ENCODE measurements around the gene MGLL. TPM values are rescaled to one million over a fixed set of nuclear protein-coding genes. Genes with fewer than 3 reads are reported as not detected.

The MGLL gene
- total and polyA plus RNA-seq, 10 donors: 11.0 to 134 (median 80.7) TPM

- intact Hi-C loops (cut with DNase I; ENCODE audit: low total_unique reads): no loop called here
- Histone ChIP-seq H3K27me3 (replicated peaks in 1 of 7) (no peaks in the 10 kb centered on the region), H3K9me3 (no peaks in the 10 kb centered on the region), H3K4me3 (no peak overlapping the region), H3K27ac (no peak overlapping the region), H3K4me1 (peaks cover 0 to 36% (median 16%) of the 10 kb centered on the region in 6 donors), H3K36me3 (peaks cover 0 to 40% (median 0%) of the 10 kb centered on the region in 6 donors)
- peak; percentile 40 for DNase-seq
- WGBS, 5 donors: 82 to 96% (median 95%) methylated on average over 12 to 15 of the region's 15 CpGs
- no peak for TF ChIP-seq POLR2AphosphoS5 (IDR thresholded peaks at IDR 0.05)
- TF ChIP-seq POLR2A (IDR thresholded peaks at IDR 0.05): no peak
- TF ChIP-seq, protein P1, sequence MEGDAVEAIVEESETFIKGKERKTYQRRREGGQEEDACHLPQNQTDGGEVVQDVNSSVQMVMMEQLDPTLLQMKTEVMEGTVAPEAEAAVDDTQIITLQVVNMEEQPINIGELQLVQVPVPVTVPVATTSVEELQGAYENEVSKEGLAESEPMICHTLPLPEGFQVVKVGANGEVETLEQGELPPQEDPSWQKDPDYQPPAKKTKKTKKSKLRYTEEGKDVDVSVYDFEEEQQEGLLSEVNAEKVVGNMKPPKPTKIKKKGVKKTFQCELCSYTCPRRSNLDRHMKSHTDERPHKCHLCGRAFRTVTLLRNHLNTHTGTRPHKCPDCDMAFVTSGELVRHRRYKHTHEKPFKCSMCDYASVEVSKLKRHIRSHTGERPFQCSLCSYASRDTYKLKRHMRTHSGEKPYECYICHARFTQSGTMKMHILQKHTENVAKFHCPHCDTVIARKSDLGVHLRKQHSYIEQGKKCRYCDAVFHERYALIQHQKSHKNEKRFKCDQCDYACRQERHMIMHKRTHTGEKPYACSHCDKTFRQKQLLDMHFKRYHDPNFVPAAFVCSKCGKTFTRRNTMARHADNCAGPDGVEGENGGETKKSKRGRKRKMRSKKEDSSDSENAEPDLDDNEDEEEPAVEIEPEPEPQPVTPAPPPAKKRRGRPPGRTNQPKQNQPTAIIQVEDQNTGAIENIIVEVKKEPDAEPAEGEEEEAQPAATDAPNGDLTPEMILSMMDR (IDR thresholded peaks at IDR 0.05 in 8 of 11, conservative IDR thresholded peaks at IDR 0.05 in 3 of 11): no peak
These were observed 102.0 kb downstream of the MGLL start for GRCh38 chr3:127720161-127720823.

DNA sequence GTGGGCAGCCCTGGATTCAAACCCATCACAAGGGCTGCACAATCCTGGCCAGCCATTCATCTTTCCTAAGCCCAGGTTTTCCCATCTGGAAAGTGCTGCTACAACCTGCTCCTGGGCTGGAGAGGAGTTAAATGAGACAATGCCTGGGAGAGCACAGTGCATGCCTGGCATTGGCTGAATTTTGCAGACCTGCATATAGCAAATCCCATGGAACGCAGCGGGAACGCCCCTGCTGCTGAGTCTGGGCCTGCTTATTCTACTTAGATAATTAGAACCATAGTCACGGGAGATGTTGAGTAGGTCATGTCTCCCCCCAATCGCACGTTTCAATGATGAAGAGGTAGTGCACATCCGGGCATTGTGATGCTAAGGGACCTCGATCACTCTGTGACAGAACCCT, 102.9 kb downstream of the MGLL start:
- 88 to 98% (median 95%) methylated on average over 8 of the region's 8 CpGs for WGBS, 5 donors
- no peak overlapping the region for H3K4me3 ChIP-seq
- peaks cover 0 to 41% (median 0%) of the 10 kb centered on the region in 6 donors for H3K36me3 ChIP-seq
- no peaks in the 10 kb centered on the region for H3K27me3 ChIP-seq (replicated peaks in 1 of 7)
- no peaks in the 10 kb centered on the region for H3K9me3 ChIP-seq
- DNase-seq: peak; percentile 40
- peaks cover 3 to 45% (median 19%) of the 10 kb centered on the region in 6 donors for H3K4me1 ChIP-seq
- H3K27ac ChIP-seq: no peak overlapping the region
- TF ChIP-seq POLR2A (IDR thresholded peaks at IDR 0.05) (no peak), POLR2AphosphoS5 (IDR thresholded peaks at IDR 0.05) (no peak)
- TF ChIP-seq, protein P1 (IDR thresholded peaks at IDR 0.05 in 8 of 11, conservative IDR thresholded peaks at IDR 0.05 in 3 of 11): no peak
- intact Hi-C loops (cut with DNase I; ENCODE audit: low total_unique reads): no loop called here

DNA sequence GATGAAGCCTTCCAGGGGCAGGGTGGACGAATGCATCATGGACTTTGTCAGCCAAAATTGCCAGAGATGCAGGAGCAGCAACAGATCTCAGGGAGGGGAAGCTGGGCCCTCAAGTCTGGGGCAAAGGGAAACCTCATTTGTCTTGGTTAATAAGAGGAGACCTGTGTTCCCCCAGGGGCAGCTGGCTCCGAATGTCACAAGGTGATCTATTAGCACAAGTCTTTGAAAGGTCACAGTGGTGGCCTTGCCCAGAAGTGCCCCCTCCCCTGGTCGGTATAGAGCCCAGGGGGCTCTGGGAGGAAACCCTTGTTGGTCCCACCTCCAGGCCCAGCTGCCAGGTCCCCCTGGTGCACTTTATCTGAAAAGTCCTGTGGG, 103.4 kb downstream of the MGLL start:
- WGBS, 5 donors: 52 to 81% (median 68%) methylated on average over 2 to 3 of the region's 3 CpGs
- peak; percentile 47 for DNase-seq
- TF ChIP-seq, protein P1 (IDR thresholded peaks at IDR 0.05 in 8 of 11, conservative IDR thresholded peaks at IDR 0.05 in 3 of 11): no peak
- TF ChIP-seq POLR2A (IDR thresholded peaks at IDR 0.05): no peak
- TF ChIP-seq POLR2AphosphoS5 (IDR thresholded peaks at IDR 0.05): no peak
- no peak overlapping the region for H3K27ac ChIP-seq
- no peaks in the 10 kb centered on the region for H3K9me3 ChIP-seq
- H3K27me3 ChIP-seq (replicated peaks in 1 of 7): no peaks in the 10 kb centered on the region
- intact Hi-C loops (cut with DNase I; ENCODE audit: low total_unique reads): no loop called here
- H3K36me3 ChIP-seq: peaks cover 0 to 41% (median 0%) of the 10 kb centered on the region in 6 donors
- H3K4me1 ChIP-seq: peaks cover 3 to 50% (median 21%) of the 10 kb centered on the region in 6 donors
- H3K4me3 ChIP-seq: no peak overlapping the region

DNA sequence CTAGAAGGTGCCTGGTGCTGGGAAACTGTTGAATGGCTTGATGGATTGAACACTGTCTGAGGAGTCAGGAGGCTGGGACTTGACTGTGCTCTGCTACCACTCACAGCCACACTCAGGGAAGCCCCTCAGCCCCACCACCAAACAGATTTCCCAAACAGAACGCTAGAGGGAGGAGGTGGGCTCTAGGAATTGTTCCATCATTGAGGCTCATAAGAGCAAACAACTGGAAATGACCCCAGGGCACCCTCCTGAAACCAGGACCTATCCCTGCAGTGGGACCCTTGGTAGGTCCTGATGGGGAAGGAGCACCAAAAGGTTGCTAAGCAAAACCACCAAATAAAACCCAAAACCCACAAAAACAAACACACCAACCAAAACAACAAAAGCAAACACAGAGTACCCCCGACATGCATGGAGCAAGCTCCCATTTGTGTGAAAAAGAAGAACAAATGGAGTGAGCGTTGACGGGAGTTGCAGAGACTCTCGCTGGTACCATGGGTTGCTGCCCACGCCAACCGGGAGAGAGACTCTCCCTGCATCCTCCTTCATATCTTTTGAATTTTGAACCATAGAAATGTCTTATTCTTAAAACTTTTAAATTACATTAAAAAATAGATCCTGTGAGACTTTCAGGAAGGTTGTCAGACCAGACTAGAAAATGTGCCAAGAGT, 103.9 kb downstream of the MGLL start:
- WGBS, 5 donors: 89 to 92% (median 91%) methylated on average over 7 of the region's 7 CpGs
- Histone ChIP-seq H3K36me3 (peaks cover 0 to 41% (median 0%) of the 10 kb centered on the region in 6 donors), H3K9me3 (no peaks in the 10 kb centered on the region), H3K4me1 (peaks cover 3 to 55% (median 23%) of the 10 kb centered on the region in 6 donors), H3K4me3 (no peak overlapping the region), H3K27me3 (replicated peaks in 1 of 7) (no peaks in the 10 kb centered on the region), H3K27ac (no peak overlapping the region)
- DNase-seq: no peak
- intact Hi-C loops (cut with DNase I; ENCODE audit: low total_unique reads): no loop called here
- no peak for TF ChIP-seq POLR2AphosphoS5 (IDR thresholded peaks at IDR 0.05)
- no peak for TF ChIP-seq POLR2A (IDR thresholded peaks at IDR 0.05)
- TF ChIP-seq, protein P1 (IDR thresholded peaks at IDR 0.05 in 8 of 11, conservative IDR thresholded peaks at IDR 0.05 in 3 of 11): no peak
